ENCODE data around the gene NNAT.
"Not testable (repeated sequence)": the region's sequence is repeated elsewhere in the genome, so short reads cannot be mapped to it uniquely, and the experiment has no call there.

NNAT gene, protein sequence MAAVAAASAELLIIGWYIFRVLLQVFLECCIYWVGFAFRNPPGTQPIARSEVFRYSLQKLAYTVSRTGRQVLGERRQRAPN

GRCh38 chr20:37521061-37521771 lies at the start of gene NNAT:
TSS of gene NNAT (plus strand) at chr20:37521250. CDS start at chr20:37521332, 82 bp downstream.
- Histone ChIP-seq H3K9me3 (ENCODE audit: low read length) (no peaks in the 10 kb centered on the region), H3K4me3 (ENCODE audit: low read depth in 1 of 2, low read length in 2 of 2) (peak within 1 kb of the TSS; percentile 21 to 47), H3K36me3 (ENCODE audit: insufficient read depth, low read length) (peaks cover 10% of the 10 kb centered on the region), H3K9ac (ENCODE audit: low read length) (no peak within 1 kb of the TSS), H3K27ac (ENCODE audit: low read depth, low read length) (peak within 1 kb of the TSS; percentile 96), H3K27me3 (ENCODE audit: control insufficient read depth in 1 of 2, insufficient read depth in 2 of 2, low read length in 2 of 2) (no peaks in the 10 kb centered on the region), H3K4me1 (ENCODE audit: insufficient read depth, low read length) (peaks cover 72% of the 10 kb centered on the region)

GRCh38 chr20:37471741-37472235 lies 49.3 kb upstream of the NNAT start:
- Histone ChIP-seq H3K27me3 (ENCODE audit: control insufficient read depth in 1 of 2, insufficient read depth in 2 of 2, low read length in 2 of 2) (no peaks in the 10 kb centered on the region), H3K9me3 (ENCODE audit: low read length) (no peaks in the 10 kb centered on the region), H3K9ac (ENCODE audit: low read length) (no peak overlapping the region), H3K4me3 (ENCODE audit: low read depth in 1 of 2, low read length in 2 of 2) (no peak overlapping the region), H3K27ac (ENCODE audit: low read depth, low read length) (no peak overlapping the region), H3K4me1 (ENCODE audit: insufficient read depth, low read length) (no peaks in the 10 kb centered on the region), H3K36me3 (ENCODE audit: insufficient read depth, low read length) (no peaks in the 10 kb centered on the region)

DNA sequence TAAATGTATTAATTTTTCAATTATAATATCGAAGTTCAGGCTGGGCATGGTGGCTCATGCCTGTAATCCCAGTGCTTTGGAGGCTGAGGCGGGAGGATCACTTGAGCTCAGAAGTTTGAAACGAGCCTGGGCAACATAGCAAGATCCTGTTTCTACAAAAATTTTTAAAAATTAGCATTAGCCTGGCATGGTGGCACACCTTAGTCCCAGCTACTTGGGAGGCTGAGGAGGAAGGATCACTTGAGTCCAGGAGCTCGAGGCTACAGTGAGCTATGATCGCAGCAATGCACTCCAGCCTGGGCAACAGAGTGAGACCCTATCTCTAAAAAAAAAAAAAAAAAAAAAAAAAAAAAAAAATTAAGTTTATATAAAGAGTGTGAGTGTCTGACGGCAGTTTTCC lies 48.6 kb upstream of the NNAT start:
- H3K9me3 ChIP-seq (ENCODE audit: low read length); H3K4me3 ChIP-seq (ENCODE audit: low read depth in 1 of 2, low read length in 2 of 2); H3K36me3 ChIP-seq (ENCODE audit: insufficient read depth, low read length); H3K4me1 ChIP-seq (ENCODE audit: insufficient read depth, low read length); H3K27ac ChIP-seq (ENCODE audit: low read depth, low read length); H3K27me3 ChIP-seq (ENCODE audit: control insufficient read depth in 1 of 2, insufficient read depth in 2 of 2, low read length in 2 of 2); H3K9ac ChIP-seq (ENCODE audit: low read length): not testable (repeated sequence)

DNA sequence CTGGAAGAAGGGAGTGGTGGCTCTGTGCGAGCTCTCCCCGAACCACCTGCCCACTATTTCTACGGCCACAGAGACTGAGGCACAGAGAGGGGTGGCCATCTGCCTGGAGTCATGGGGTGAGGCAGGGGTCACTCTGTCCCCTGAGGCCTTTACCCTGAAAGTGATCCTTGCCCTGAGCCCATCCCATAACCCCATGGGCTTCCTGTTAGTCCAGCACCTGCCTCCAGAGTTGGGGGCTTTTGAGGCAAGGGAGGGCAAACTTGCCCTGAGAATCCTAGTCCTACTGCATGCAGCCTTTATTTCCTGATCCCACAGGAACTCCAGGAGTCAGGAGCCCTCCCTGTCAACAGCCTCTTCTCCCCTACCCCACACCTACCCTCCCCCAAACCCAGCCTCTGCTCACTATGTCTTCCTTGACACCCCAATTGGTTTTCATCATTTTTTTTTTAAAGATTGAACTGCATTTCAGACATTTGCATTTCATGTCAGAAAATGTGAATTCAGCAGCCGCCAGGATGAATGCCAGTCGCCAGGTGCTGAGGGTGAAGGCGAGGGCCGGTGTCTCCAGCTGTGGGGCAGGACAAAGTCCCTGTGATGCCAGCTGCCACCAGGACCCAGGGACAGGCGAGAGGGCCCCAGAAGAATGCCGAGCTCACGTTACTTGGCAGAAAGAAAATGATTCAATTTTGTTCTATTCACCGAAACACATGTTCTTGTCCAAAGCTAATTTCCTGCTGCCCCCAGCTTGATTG lies 47.6 kb upstream of the NNAT start:
- no peaks in the 10 kb centered on the region for H3K9me3 ChIP-seq (ENCODE audit: low read length)
- H3K27ac ChIP-seq (ENCODE audit: low read depth, low read length): no peak overlapping the region

GRCh38 chr20:37474386-37474785 lies 46.7 kb upstream of the NNAT start:
- Histone ChIP-seq H3K4me3 (ENCODE audit: low read depth in 1 of 2, low read length in 2 of 2) (no peak overlapping the region), H3K4me1 (ENCODE audit: insufficient read depth, low read length) (no peaks in the 10 kb centered on the region), H3K9me3 (ENCODE audit: low read length) (no peaks in the 10 kb centered on the region), H3K36me3 (ENCODE audit: insufficient read depth, low read length) (no peaks in the 10 kb centered on the region), H3K9ac (ENCODE audit: low read length) (no peak overlapping the region), H3K27ac (ENCODE audit: low read depth, low read length) (no peak overlapping the region), H3K27me3 (ENCODE audit: control insufficient read depth in 1 of 2, insufficient read depth in 2 of 2, low read length in 2 of 2) (no peaks in the 10 kb centered on the region)

More for the DNA sequence above, 47.6 kb upstream of the NNAT start:
- Histone ChIP-seq H3K36me3 (ENCODE audit: insufficient read depth, low read length) (no peaks in the 10 kb centered on the region), H3K4me1 (ENCODE audit: insufficient read depth, low read length) (no peaks in the 10 kb centered on the region), H3K9ac (ENCODE audit: low read length) (no peak overlapping the region), H3K27me3 (ENCODE audit: control insufficient read depth in 1 of 2, insufficient read depth in 2 of 2, low read length in 2 of 2) (no peaks in the 10 kb centered on the region), H3K4me3 (ENCODE audit: low read depth in 1 of 2, low read length in 2 of 2) (no peak overlapping the region)

DNA sequence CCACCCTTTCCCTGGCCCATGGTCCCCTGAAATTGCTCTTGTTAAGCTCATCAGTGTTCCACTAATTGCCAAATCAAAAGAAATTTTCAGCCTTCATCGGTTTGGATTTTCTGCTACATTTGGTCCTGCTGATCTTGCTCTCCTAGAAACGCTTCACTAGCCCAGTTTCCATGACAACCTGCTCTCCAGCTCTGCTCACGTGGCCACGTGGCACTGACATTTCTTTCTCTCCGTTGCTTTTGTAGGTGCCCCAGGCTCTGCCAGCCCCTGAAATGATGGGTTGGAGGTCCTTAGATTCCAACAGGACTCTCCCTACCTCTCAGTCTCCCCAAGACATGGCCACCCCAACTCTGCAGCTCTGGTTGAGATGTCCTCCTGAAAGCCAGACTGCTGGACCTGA lies 45.8 kb upstream of the NNAT start:
- no peak overlapping the region for H3K27ac ChIP-seq (ENCODE audit: low read depth, low read length)
- H3K4me1 ChIP-seq (ENCODE audit: insufficient read depth, low read length): no peaks in the 10 kb centered on the region
- no peak overlapping the region for H3K4me3 ChIP-seq (ENCODE audit: low read depth in 1 of 2, low read length in 2 of 2)
- no peak overlapping the region for H3K9ac ChIP-seq (ENCODE audit: low read length)
- no peaks in the 10 kb centered on the region for H3K9me3 ChIP-seq (ENCODE audit: low read length)
- H3K36me3 ChIP-seq (ENCODE audit: insufficient read depth, low read length): no peaks in the 10 kb centered on the region
- H3K27me3 ChIP-seq (ENCODE audit: control insufficient read depth in 1 of 2, insufficient read depth in 2 of 2, low read length in 2 of 2): no peaks in the 10 kb centered on the region

- Histone ChIP-seq H3K9me3 (ENCODE audit: low read length) (no peaks in the 10 kb centered on the region), H3K27ac (ENCODE audit: low read depth, low read length) (no peak overlapping the region), H3K9ac (ENCODE audit: low read length) (no peak overlapping the region)
Measured at GRCh38 chr20:37477041-37477440, 44.0 kb upstream of the NNAT start.

DNA sequence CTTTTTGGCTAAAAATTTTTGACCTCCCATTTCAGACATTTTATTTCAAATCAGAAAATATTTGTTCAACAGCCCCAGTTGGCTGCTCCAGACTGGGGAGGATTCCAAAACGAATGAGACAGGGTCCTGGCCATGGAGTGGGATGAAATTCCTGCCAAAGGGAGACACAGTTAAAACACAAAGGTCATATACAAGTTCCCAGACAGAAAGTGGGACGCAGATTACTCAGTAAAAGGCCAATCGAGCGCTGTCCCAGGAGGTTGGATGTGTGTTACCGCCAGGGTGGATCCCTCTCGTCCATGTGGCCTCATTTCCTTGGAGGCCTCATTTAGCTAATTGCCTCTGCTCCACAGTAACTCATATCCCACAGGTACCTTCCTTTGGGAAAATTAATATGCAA lies 41.8 kb upstream of the NNAT start:
- H3K9ac ChIP-seq (ENCODE audit: low read length): no peak overlapping the region

More at GRCh38 chr20:37477041-37477440, 44.0 kb upstream of the NNAT start:
- Histone ChIP-seq H3K4me3 (ENCODE audit: low read depth in 1 of 2, low read length in 2 of 2) (no peak overlapping the region), H3K36me3 (ENCODE audit: insufficient read depth, low read length) (no peaks in the 10 kb centered on the region), H3K4me1 (ENCODE audit: insufficient read depth, low read length) (no peaks in the 10 kb centered on the region), H3K27me3 (ENCODE audit: control insufficient read depth in 1 of 2, insufficient read depth in 2 of 2, low read length in 2 of 2) (no peaks in the 10 kb centered on the region)

GRCh38 chr20:37479925-37480691 lies 40.9 kb upstream of the NNAT start:
- H3K4me3 ChIP-seq (ENCODE audit: low read depth in 1 of 2, low read length in 2 of 2): no peak overlapping the region
- no peak overlapping the region for H3K27ac ChIP-seq (ENCODE audit: low read depth, low read length)
- H3K4me1 ChIP-seq (ENCODE audit: insufficient read depth, low read length): no peaks in the 10 kb centered on the region
- no peak overlapping the region for H3K9ac ChIP-seq (ENCODE audit: low read length)
- no peaks in the 10 kb centered on the region for H3K36me3 ChIP-seq (ENCODE audit: insufficient read depth, low read length)
- no peaks in the 10 kb centered on the region for H3K9me3 ChIP-seq (ENCODE audit: low read length)
- no peaks in the 10 kb centered on the region for H3K27me3 ChIP-seq (ENCODE audit: control insufficient read depth in 1 of 2, insufficient read depth in 2 of 2, low read length in 2 of 2)

More for the DNA sequence above, 41.8 kb upstream of the NNAT start:
- Histone ChIP-seq H3K4me1 (ENCODE audit: insufficient read depth, low read length) (no peaks in the 10 kb centered on the region), H3K4me3 (ENCODE audit: low read depth in 1 of 2, low read length in 2 of 2) (no peak overlapping the region), H3K27me3 (ENCODE audit: control insufficient read depth in 1 of 2, insufficient read depth in 2 of 2, low read length in 2 of 2) (no peaks in the 10 kb centered on the region), H3K36me3 (ENCODE audit: insufficient read depth, low read length) (no peaks in the 10 kb centered on the region), H3K27ac (ENCODE audit: low read depth, low read length) (no peak overlapping the region), H3K9me3 (ENCODE audit: low read length) (no peaks in the 10 kb centered on the region)

DNA sequence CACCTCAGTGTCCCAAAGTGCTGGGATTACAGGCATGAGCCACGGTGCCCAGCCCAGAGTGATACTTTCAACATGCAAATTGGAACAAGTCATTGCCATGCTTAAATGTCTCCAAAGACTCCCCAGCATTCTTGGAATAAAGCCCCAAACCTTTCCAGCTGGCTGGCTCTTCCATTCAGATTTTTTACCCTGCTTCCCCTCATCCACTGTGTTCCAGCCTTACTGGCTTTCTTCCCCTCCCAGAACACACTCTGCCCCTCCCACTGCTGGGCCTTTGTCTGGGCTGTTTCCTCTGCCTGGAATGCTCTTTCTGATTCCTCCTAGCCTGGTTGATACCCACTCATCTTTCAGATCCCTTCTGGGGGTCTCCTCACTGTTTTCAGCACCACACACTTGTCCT lies 40.1 kb upstream of the NNAT start:
- Histone ChIP-seq H3K27me3 (ENCODE audit: control insufficient read depth in 1 of 2, insufficient read depth in 2 of 2, low read length in 2 of 2) (no peaks in the 10 kb centered on the region), H3K4me1 (ENCODE audit: insufficient read depth, low read length) (no peaks in the 10 kb centered on the region), H3K36me3 (ENCODE audit: insufficient read depth, low read length) (no peaks in the 10 kb centered on the region), H3K9ac (ENCODE audit: low read length) (no peak overlapping the region), H3K27ac (ENCODE audit: low read depth, low read length) (no peak overlapping the region), H3K9me3 (ENCODE audit: low read length) (no peaks in the 10 kb centered on the region), H3K4me3 (ENCODE audit: low read depth in 1 of 2, low read length in 2 of 2) (no peak overlapping the region)

DNA sequence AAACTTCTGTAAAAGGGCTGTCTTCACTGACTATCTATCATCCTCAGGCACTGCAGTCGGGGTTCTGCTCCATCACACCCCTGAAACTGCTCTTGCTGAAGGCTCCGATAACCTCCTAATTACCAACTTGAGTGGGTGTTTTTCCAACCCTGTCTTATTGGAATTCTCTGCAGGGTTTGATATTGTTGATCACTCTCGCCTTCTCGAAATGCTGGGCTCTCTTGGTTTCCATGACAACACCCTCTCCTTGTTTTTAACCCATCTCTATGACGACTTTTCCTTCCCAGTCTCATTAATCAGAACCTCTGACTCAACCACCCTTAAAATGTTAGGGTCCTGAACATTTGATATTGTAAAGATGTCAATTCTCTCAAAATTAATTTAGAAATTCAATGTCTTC lies 39.4 kb upstream of the NNAT start:
- no peak overlapping the region for H3K9ac ChIP-seq (ENCODE audit: low read length)
- H3K4me3 ChIP-seq (ENCODE audit: low read depth in 1 of 2, low read length in 2 of 2): no peak overlapping the region
- H3K27ac ChIP-seq (ENCODE audit: low read depth, low read length): no peak overlapping the region
- no peaks in the 10 kb centered on the region for H3K9me3 ChIP-seq (ENCODE audit: low read length)
- H3K36me3 ChIP-seq (ENCODE audit: insufficient read depth, low read length): no peaks in the 10 kb centered on the region
- no peaks in the 10 kb centered on the region for H3K27me3 ChIP-seq (ENCODE audit: control insufficient read depth in 1 of 2, insufficient read depth in 2 of 2, low read length in 2 of 2)
- H3K4me1 ChIP-seq (ENCODE audit: insufficient read depth, low read length): no peaks in the 10 kb centered on the region
